ENCODE results near the gene C6orf136.
A peak's percentile ranks its signal among the peaks of the same experiment; 100 is the strongest.

C6orf136 gene

DNA sequence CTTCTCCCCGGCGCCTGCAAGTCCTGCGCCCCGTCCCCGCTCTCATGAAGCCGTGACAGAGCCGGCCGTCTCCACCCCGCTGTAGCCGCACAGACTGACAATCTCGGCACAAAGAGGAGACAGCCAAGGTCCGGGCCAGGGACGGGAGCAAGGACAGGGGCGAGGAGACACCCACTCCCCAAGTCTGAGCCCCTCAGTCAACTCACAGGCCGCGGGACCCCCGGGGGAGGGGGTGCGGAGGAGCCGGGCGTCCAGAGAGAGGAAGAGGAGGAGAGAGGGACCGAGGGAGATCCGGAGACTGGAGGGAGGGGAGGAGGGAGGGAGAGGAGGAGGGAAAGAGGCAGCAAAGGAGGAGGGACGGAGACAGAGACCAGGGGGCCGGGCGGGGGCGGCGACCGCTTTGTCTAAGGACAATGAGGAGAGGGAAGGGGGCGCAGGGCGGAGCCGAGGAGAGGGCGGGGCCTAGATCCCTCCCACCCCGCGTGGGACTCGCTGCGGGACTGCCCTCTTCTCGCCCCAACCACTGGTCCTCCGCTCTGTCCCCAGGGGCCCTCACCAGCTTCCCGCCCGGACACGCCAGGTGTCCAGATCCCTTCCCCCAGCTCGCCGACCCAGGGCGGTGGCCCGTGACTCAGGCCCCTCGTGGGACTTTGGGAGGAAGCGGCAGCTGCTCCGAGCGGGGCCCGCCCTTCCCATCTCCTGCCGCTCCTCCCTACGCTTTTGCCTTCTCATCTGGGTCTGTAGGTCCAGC is 40.1 kb downstream of the C6orf136 start:
- peak; percentile 60 for DNase-seq (ENCODE audit: low read depth)

DNA sequence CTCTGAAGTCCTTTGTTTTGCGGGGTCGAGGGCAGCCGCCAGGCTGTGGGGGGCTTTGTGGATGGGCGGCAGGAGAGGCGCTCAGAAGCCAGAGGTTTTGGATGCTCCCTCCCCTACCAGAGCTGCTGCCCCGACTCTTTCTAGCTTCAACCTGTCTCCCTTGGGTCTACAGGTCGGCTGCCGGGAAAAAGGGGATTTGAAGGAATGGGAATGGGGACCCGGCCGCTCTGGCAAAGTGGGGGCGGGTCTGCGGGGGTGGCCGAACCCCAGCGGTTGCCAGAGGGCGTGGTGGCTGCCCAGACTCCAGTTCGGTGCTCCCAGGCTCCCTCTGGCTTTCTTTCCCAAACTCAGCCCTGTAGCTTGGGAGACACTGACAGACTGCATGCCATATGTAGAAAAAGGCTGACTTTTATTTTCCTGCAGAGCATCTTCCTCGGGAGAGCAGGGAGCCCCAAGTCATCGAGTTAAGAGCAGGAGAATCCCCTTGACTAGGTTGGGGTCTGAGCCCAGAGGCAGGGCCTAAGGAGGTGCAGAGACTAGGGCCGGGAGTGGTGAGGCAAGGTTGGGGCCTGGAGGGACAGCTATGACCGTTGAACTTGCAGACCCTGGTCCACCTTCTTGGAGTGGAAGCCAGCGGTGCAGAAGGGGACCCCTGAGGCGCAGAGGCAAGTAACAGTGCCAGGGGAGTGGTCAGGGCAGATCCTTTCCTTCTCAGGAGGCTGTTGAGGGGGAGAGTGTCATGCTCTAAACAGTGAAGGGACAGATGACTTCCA is 40.9 kb downstream of the C6orf136 start:
- DNase-seq (ENCODE audit: low read depth) = no peak

GRCh38 chr6:30688569-30688968 is 41.6 kb downstream of the C6orf136 start:
- DNase-seq (ENCODE audit: low read depth) = no peak

DNA sequence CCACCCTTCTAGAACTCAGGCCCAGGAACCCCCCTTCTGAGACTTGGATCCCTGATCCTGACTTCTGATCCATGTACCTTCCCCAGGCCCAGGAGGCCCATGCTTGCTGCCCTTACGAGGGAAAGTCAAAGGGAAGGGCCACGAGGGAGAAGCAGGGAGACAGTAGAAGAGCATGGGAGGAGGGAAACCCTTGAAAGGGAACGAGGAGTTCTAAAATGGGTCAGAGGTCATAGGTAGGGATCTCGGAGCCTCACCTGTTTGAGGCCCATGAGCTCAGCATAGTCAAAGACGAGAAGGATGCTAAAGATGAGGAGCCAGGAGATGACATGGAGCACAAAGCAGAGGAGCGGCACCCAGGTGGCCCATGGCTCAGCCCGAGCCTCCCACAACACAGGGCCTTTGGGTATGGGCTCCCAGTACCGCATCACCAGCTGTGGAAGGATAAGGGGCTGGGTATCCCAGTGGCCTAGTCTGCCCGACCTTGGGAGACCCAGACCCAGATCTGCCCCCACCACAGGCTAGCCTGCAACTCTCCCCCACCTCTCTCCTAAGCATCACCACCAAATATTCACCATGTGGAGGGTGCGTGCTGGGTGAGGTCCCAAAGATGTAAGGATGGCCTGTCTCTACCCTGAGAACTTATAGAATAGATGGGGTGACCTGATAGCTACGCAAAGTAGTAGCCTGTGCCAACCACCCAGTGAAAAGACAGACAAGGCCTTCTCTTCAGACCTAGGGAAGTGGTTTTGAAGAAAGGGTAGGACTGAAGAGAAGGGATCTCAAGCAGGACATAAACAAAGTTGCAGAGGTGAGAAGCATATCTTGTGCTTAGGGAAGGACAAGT is 42.3 kb downstream of the C6orf136 start:
- no peak for DNase-seq (ENCODE audit: low read depth)

DNA sequence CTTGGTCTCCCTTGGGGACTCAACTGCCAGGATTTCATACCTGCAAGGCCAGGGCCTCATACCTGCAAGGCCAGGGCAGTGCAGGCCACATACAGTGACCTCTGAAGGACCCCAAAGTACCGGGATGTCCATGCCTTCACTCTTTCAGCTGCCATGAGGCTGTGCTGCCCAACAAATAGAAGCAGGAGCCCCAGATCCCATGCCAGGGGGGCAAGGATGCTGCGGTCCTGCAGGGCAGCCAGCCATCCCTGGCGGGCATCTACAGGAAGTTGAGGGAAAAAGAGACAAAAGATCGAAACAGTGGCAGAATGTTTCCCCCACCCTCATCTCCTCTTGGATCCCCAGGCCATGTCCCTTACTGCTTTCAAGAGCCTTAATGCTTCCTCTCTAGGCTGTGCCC is 43.1 kb downstream of the C6orf136 start:
- no peak for DNase-seq (ENCODE audit: low read depth)

GRCh38 chr6:30690403-30691207 is 43.7 kb downstream of the C6orf136 start, which contains the start of gene NRM:
Gene NRM (minus strand): TSS chr6:30690984. CDS start chr6:30690974, 10 bp downstream.
- DNase-seq (ENCODE audit: low read depth) = peak; percentile 71

GRCh38 chr6:30691208-30691847 is 44.4 kb downstream of the C6orf136 start:
- no peak for DNase-seq (ENCODE audit: low read depth)

GRCh38 chr6:30696432-30696831 is 49.5 kb downstream of the C6orf136 start:
- no peak for DNase-seq (ENCODE audit: low read depth)

DNA sequence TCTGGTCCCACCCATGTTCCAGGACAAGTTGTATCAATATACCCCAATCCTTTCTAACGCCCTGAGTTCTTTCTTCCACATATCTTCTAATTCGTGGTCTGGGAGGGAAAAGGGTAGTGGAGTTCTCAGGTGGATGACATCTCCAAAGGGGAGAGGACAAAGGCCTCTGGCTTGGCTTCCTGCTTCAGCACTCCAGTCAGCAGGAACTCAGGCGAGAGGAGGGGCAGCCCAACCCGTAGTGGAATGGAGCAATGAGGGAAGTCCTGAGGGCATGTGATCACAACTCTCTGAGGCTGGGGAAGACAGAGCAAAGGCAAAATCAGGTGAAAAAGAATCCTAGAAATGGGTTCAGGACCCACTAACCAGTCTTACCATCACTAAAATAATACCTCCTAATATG is 53.4 kb downstream of the C6orf136 start:
- DNase-seq (ENCODE audit: low read depth) = no peak
